HG02885 (cell line): Measurements from ENCODE around the gene CTDSPL.
A peak's percentile ranks its signal among the peaks of the same experiment; 100 is the strongest.
"Not testable (repeated sequence)": the region's sequence is repeated elsewhere in the genome, so short reads cannot be mapped to it uniquely, and the experiment has no call there.

Experiments
- ATAC-seq: cut with Tn5 transposase; IDR thresholded peaks from one replicate; pipeline ENCODE4 v1.9.1; 2021; ENCODE audit warnings: mild to moderate bottlenecking; ENCODE audit not compliant: unreplicated experiment, poor library complexity

The CTDSPL gene

DNA sequence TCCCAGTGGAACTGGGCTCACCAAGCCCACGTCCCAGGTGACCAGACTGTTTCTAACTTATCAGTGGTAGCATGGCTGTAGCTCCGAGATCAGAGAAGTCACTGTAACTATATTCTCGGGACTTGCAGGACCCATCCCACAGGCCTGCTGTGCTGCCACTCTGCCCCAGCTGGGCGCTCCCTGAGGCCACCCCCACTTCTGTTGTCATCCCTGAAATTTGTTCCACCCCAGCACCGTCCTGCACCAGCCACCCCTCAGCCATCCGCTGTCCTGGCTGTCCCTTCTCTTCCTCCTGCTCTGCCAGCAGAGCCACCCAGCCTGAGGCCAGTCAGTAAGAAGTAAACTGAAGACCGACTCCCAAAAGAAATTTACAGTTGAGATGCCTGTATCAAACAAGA is 95.9 kb downstream of the CTDSPL start:
- ATAC-seq = no peak

DNA sequence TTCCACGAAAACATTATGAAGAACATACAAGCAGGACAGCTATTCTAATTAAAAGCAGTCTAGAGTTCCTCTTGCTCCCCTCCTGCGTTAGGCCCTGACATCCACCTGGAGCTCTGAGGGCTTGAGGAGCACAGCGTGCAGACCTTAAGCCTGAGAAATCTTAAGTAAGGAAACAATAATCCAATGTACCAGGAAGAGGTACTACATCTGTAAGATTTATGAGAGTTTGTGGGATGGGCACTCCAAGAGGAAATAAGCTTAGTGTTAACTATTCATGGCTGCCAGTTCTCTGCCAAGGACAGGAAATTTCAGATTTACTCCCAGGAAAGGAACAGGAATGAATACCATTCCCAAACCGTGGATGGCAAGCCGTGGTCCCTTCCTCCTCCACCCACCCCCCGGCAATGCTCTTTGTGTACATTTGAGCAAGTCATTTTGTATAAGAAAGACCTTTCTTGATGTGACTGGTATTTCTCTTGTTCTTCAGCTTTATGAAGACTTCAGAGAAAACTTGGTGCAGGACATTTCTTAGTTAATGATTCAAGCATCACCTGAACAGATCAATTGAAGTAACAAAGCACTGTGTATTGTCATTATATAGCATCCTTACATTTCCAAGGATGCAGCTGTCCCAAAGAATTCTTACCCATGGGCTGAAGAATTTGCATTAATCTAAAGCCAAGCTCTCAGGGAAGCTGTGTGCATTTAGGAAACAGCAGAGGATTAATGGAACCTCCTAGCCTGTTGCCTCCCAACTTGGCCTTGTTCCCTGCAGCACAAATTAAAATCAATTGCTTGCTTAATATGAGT is 100.1 kb downstream of the CTDSPL start:
- ATAC-seq = no peak

DNA sequence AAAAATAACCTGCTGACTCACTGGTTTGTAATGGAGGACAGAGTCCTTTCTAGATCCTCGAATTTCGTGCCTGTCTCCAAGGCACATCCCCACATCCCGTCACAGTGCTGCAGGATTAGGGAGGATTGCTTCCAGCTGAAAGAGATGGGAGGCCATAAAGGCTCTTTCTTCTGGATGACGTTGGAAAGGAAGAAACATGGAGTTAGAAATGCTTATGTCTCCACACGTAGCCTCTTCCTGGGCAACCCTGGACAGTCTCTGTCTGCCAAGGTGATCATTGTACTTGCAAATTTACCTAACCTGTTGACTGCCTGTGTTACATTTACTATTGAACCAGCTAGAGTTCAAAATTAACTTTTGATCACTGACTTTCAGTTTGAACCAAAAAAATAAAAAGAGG is 101.3 kb downstream of the CTDSPL start:
- ATAC-seq = no peak

DNA sequence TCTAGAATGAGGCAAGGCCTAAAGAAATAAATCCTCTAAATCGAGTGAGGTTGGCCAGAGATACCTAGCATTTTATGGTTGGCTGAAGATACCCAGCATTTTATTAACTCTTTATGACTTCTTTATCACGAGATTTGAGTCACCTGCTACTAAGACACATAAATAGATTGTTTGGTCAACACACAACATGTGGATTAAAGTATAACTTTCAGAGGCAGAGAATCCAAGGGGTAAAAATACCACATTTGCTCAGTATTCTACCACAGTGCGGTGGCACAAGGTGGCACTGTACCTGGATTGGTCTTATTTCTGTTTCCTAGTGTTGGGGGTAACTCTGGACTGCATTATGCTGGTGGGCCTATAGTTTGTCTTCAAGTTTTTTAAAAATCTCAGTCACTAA is 102.0 kb downstream of the CTDSPL start:
- ATAC-seq = no peak

DNA sequence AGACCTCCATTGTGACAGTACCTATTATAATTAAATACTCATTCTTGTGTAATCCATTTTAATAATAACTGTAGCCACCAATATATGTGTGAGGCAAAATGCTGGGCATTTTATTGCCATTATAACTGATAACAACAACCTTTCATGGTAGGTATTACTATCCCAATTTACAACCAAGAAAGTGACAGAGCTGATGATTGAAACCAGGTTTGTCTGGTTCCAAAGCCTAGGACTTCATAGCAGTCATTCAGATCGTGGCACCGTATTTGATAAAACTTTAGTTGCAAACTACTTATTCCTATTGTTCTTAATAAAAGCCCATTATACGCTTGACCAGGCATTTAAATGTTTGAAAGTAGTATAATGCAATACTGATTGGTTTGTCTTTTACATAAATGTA is 102.5 kb downstream of the CTDSPL start:
- ATAC-seq = no peak

DNA sequence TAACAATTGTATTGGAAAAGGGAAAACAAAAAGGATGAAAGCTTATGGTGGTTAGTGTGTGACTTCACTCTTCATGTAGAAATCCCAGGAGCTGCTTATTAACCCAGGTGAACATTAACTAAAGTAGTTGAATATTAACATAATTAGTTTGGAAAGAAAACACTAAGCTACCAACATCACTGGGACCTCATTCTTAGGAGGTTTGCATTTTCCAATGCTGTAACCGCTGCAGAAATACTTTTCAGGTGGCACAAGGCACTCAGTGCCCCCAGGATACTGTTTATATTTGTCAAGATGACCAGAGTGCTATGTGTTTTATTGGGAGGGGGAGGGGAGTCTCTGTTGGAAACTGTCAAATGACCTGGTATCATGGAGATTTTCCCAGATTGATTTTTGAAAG is 103.0 kb downstream of the CTDSPL start:
- ATAC-seq = no peak

DNA sequence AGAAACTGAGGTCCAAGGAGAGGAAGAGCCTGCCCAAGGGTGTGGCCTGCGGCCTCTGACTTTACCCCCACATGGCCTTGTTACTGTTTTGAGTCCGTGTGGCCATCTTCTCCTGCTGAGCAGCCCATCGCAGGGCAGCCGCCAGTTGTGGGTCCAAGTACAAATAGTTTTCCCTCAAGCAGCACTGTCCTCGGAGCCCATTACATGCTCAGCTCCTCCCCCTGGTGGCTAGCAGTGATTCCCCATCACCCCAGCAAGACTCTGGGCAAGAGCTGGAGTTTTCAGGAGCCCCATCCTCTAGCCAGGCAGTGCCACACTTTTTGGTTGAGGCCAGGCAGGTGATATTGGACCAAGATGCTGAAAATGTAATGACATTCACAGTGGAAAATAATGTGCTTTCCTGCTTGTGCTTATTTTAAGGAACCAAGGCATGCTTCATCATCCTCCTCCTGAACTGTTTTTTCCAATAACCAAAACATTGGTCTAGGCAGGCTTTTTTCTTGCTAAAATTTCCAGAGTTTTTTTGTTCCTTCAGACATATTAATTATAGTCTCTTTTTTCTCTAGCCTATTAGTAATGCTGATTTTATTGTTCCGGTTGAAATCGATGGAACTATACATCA is 105.7 kb downstream of the CTDSPL start:
- peak; percentile 78 for ATAC-seq

DNA sequence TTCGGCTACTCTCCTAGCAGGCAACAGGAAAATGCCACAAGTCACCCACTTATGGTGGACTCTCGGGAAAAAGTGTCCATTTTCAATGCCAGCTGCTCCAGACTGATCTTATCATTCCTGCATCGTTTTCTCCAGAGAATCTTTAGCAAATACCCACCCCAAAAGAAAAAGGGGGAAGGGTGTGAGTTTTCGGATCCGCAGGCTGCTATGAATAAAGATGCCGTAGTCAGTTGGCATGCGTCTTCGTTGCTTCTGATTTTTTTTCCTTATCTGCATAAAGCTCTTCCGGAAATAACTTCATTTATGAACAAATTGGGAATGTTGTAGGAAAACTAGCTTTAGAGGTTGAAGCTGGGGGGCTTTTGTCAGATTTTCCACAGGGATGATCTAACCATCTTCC is 106.5 kb downstream of the CTDSPL start:
- ATAC-seq = no peak

DNA sequence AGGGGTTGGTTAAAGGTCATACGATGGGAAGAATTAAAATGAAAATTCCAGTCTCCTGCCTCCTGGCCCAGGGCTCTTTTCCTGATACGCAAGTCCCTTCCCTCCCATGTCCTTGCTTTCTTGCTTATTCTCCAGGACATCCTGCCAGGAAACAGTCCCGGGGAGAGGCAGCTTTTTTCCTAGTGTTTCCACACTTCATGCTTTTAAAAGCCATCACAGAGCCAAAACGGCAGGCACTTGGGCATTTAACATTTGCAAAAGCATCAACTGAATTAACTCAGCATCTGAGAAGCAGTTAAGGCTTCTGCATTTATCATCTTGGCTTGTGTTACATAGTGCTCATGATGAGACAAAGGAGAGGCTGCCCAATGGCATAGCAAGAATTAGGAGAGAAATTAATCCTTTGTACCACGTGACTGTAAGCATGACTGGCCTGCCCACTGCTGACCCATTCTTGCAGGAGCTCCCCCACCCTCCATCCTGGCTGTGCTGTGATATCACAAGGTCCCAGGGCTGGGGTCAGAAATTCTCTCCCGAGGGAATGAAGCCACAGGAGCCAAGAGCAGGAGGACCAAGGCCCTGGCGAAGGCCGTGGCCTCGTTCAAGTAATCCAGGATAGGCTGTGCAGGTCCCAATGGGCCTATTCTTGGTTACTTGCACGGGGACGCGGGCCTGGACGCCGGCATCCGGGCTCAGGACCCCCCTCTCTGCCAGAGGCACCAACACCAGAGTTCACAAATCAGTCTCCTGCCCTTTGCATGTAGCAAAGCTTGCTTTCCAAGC is 107.3 kb downstream of the CTDSPL start:
- ATAC-seq = no peak

DNA sequence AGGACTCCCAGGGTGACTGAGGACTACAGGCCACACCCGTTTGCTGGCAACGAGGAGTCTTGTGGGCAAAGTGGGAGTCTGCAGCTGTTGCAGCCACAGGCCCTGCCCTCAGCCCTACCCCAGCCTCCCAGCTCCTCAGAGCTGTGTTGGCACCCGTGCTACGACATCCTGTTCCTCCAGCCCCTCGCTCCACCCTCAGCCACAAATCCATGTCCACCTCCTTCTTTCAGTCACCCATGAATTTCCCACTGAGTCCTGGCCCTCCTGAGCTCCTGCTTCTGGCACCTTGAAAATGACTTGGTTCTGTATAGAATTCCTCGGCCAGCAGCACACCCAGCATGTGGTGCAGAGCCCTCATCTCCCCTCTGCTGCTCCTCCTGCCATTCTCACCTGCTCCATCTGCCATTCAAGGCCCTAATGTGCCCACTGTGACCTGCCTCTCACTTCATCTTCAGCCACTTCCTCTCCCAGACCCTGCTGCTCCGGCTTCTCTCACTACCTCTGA is 108.0 kb downstream of the CTDSPL start:
- ATAC-seq = no peak

DNA sequence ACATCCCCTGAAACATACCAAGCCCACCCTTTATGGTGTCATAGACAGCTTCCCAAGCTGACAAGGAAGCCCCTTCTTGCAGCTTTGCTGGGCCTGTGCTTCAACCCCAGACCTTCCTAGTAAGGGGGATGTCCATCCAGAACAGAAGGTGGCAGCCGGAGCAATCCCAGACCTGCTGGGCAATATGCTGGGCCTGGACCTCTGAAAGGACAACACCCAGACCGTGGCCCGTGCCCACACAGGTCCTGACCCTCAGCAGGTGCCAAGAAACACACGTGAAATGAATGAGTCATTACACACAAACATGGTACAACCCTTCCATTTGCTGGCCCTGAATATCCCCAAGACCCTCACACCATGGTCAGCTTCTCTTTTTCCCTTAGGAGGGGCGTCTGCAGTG is 109.1 kb downstream of the CTDSPL start:
- ATAC-seq = no peak

DNA sequence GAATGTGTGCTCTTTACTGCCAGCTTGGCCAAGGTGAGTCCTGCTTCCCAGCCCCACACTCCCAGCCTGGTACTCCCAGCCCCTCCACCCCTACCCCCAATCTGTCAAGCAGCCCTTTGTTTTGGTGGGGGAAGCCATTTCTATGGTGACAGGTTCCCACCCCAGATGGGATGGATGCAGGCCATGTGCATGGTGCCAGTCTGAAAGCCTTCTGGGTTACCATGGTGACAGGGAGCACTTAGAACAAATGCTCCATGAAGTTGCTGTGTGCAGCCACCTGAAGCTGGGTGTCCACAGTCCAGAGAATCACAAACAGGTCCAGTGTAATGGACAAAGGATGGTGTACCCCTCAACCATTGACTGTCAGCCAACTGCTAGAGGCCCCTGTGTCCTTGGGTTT is 109.8 kb downstream of the CTDSPL start:
- no peak for ATAC-seq

DNA sequence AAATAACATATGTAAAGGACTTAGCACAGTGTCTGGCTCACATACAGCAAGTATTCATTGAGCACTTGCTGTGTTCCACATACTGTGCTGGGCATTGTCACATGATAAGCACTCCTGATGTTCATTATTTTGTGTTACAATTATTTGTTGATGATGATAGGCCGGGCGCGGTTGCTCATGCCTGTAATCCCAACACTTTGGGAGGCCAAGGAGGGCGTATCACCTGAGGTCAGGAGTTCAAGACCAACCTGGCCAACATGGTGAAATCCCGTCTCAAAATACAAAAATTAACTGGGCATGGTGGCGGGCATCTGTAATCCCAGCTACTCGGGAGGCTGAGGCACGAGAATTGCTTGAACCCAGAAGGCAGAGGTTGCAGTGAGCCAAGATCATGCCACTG is 110.4 kb downstream of the CTDSPL start:
- not testable (repeated sequence) for ATAC-seq

DNA sequence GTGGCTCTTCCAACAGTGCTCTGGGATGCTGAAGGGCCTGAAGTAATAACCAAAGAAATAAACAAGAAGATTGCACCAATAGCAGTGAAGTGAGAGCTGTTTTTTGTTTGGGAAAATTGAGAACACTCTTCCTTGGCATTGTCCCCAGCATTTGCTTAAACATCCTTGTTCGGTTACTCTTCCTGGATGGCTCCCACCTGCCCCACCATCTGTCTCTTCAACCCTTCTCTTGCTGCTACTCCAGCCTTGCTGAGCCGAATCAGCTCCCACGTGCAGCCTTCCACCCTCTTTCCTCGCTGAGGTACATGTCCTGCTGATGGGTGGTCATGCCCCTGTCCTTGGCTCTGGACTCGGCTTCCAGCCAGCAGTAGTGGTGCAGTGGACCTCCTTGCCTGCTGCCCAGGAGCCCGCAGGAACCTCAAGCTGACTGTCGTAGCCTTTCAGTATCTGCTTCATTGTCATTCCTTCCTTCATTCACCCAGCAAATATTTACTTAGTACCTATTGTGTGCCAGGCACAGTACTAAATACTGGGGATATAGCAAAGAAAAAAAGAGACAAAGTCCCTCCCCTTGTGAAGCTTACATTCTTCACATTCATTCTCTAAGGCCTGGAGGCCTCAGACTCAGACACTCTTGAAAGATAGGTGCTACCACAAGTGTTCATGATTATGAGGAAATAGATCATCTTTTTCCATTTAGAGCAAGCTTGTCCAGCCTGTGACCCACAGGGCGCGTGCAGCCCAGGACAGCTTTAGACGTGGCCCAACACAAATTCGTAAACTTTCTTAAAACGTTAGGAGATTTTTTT is 111.8 kb downstream of the CTDSPL start:
- ATAC-seq = no peak

DNA sequence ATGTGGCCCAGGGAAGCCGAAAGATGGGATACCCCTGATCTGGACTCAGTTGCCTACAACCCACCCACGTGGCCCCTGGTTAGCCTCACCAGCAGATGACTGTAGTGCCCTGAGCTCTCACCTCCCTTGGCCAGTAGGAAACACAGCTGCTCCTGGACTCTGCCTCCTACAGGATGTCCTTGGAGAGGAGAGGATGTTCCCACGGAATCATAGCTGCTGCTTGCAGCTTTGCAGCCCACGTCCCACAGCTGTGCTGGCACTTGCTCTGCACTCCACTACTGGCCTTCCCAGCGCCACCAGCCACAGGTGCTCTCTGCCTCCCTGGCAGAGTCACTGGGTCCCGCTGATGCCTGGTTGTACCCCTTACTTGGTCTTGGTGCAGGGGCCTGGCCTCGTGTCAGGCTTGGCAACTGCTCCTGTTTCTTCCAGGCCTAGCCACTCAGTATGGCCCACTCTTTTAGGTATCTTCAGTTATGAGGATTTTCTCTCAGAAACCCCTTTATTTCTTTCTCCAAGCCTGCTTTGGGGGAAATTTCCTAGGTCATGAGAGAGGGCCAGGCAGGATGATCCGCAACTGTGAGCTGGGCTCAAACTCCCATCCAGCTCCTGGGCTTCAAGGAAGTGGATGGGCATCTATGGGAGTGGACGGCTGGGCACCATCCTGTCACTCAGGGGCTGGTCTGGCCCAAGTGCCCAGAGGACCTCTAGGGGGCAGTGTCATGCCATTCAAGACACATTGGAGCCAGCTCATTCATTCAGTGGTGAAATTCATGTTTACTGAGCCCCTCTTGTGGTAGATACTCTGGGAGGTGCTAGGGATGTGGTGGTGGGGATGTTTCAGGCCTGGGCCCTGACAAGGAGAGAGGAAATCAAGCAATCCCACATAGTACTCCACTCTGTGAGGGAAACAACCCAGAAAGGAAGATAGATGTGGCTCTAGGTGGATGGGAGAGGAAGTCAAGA is 112.7 kb downstream of the CTDSPL start:
- peak; percentile 92 for ATAC-seq

DNA sequence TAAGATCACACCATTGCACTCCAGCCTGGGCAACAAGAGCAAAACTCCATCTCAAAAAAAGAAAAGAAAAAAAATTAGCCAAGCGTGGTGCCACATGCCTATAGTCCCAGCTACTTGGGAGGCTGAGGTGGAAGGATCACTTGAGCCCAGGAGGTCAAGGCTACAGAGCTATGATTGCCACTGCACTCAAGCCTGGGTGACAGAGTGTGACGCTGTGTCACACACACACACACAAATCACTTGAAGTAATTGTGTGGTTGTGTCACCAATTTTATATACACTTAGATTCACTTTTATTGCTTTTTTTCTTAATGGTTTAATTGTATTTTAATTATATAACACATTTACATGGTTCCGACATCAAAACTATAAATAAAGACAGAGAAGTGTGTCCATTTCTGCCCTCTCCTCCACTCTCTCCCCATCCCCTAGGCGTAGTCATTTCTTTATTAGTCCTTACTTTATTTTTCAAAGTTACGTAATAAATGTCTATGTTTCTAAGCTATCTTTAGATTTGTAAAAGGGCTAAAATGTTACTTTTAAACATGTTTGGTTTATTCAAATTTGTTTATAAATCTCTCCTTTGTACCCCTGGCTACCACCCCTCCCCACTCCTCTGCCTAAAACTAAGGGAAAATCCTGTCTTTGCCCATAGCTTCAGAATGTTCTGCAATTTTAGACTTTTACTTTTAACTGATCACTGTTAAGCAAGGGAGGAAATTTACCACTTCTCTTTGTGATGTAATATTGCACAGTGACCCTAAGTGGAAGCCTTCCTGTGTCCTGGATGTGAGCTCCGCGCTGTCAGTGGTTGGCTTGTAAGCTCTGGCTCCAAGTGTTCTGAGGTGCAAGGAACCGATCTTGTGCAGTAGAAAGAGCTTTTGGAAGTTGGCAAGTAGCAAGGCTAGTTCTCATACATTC is 118.1 kb downstream of the CTDSPL start:
- ATAC-seq = no peak

DNA sequence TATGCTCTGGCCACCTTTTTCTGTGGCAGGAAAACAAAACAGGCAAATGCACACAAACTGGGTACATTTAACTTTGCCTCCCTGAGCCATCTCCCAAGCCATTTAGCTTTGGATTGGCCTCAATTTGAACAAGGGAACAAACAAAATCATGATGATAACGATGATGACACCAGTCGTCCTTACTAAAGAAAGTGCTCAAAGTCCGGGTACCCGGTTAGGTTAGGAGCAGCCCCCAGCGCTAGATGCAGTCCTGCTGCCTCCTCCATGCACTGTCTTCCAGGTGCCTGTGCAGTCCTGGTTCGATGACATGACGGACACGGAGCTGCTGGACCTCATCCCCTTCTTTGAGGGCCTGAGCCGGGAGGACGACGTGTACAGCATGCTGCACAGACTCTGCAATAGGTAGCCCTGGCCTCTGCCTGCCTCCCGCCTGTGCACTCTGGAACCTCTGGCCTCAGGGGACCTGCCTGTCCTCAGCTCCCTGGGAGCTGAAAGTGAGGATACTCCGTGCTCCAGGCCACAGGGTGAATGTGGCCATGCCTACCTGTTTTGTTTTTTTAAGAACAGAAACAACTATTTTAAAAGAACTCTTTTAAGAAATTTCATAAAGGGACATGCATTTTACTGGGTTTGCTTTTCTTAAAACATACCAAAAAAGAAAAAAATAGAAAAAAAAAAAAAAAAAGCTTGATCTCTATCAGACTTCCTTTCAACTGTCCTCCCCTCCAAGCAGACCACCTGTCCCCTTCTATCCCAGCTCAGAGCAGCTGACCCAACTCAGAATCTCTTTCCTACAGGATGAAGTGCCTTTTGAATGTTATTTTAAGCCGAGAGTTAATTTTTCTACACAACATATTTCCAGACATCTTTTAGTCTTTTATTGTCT is 119.0 kb downstream of the CTDSPL start:
- ATAC-seq = no peak
